ENCODE data around the gene FAM222A. TPM values are rescaled to one million over a fixed set of nuclear protein-coding genes. Genes with fewer than 3 reads are reported as not detected.

The FAM222A gene
- 1 to 10 TPM; 4.8 to 7.2 (median 6.1) TPM for total RNA-seq

DNA sequence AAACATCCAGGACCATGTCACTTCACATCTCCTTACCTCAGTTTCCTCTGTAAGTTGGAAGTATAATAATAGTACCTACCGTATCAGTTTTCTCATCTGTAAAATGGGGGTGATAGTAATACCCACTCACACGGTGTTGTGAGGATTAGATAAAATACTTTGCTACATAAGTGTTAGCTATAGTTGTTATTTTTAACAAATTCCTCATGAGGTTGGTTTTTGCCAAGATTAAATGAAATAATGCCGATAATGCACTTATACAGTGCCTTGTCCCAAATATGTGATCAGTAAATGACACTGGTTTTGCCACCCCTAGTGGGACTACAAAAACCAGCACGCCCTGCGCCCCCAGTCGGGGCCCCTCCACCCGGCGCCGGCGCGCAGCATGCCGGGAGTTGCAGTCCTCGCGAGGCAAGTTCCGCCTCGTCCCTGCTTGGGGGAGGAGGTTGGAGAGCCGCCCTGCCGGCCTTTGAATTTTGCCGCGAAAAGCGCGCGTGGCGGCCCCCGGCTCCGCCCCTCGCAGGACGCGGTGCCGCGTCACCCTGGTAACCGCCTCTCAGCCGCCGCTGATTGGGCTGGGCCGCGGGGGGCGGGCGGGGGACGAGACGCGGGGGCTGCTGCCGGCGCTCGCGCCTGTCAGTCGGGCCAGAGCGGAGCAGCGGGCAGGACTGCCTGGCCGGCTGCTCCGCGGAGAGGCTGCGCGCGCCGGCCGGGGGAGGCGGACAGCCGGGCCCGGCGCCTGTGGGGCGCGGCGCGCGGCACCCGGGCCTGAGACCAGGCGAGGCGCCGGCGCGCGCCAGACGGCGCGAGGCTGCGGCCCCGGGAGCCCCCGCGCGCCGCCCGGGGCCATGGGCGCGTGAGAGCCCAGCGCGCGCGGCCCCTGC, at the start of gene FAM222A:
FAM222A (plus strand) TSS at position 639 of the 884 bp plus-strand sequence. CDS start 30,322 bp downstream, outside the sequence.
- intact Hi-C loops (cut with DNase I; ENCODE audit: low total_unique reads): no loop called here
- DNase-seq (ENCODE audit: low spot score in 2 of 2): peak; percentile 94 to 99
- no peak for TF ChIP-seq POLR2A (IDR thresholded peaks at IDR 0.05)
- TF ChIP-seq, protein P1, sequence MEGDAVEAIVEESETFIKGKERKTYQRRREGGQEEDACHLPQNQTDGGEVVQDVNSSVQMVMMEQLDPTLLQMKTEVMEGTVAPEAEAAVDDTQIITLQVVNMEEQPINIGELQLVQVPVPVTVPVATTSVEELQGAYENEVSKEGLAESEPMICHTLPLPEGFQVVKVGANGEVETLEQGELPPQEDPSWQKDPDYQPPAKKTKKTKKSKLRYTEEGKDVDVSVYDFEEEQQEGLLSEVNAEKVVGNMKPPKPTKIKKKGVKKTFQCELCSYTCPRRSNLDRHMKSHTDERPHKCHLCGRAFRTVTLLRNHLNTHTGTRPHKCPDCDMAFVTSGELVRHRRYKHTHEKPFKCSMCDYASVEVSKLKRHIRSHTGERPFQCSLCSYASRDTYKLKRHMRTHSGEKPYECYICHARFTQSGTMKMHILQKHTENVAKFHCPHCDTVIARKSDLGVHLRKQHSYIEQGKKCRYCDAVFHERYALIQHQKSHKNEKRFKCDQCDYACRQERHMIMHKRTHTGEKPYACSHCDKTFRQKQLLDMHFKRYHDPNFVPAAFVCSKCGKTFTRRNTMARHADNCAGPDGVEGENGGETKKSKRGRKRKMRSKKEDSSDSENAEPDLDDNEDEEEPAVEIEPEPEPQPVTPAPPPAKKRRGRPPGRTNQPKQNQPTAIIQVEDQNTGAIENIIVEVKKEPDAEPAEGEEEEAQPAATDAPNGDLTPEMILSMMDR (IDR thresholded peaks at IDR 0.05): peak in 1 of 3 donors; percentile 14
- WGBS, 2 donors: 2 to 5% methylated on average over 14 to 64 of the region's 88 CpGs
- peak within 1 kb of the TSS; percentile 39 for H3K4me3 ChIP-seq (ENCODE audit: low read depth, poor library complexity, severe bottlenecking)

- no peak for DNase-seq (ENCODE audit: low spot score in 2 of 2)
- intact Hi-C loops (cut with DNase I; ENCODE audit: low total_unique reads): no loop called here
- no peak for TF ChIP-seq POLR2A (IDR thresholded peaks at IDR 0.05)
- WGBS, 2 donors: 86 to 90% methylated on average over 2 of the region's 2 CpGs
- no peak overlapping the region for H3K4me3 ChIP-seq (ENCODE audit: low read depth, poor library complexity, severe bottlenecking)
These were observed 49.2 kb upstream of the FAM222A start for GRCh38 chr12:109664402-109664801.

GRCh38 chr12:109666068-109666467, 47.6 kb upstream of the FAM222A start:
- WGBS, 2 donors: 78 to 89% methylated on average over 1 of the region's 1 CpG
- no peak overlapping the region for H3K4me3 ChIP-seq (ENCODE audit: low read depth, poor library complexity, severe bottlenecking)
- DNase-seq (ENCODE audit: low spot score in 2 of 2): no peak
- no peak for TF ChIP-seq POLR2A (IDR thresholded peaks at IDR 0.05)
- TF ChIP-seq, protein P1 (IDR thresholded peaks at IDR 0.05): no peak
- intact Hi-C loops (cut with DNase I; ENCODE audit: low total_unique reads): no loop called here

GRCh38 chr12:109670731-109671130, 42.9 kb upstream of the FAM222A start:
- intact Hi-C loops (cut with DNase I; ENCODE audit: low total_unique reads): no loop called here
- TF ChIP-seq, protein P1 (IDR thresholded peaks at IDR 0.05): no peak
- no peak for TF ChIP-seq POLR2A (IDR thresholded peaks at IDR 0.05)
- no peak for DNase-seq (ENCODE audit: low spot score in 2 of 2)
- H3K4me3 ChIP-seq (ENCODE audit: low read depth, poor library complexity, severe bottlenecking): no peak overlapping the region
- WGBS, 2 donors: 13 to 22% methylated on average over 10 of the region's 10 CpGs

DNA sequence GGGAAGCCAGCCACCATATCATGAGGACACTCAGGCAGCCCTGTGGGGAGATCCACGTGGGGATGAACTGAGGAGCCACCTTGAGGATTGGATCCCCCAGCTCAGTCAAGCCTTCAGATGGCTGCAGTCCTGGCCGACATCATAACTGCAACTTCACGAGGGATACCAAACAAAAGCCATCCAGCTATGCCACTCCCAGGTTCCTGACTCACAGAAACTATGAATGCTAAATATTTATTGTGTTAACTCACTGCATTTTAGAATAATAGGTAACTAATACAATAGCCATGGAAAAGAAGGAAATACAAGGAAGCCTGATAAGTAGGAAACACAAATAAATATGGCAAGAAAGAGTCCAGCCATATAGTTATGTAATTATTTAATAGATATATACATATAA, 42.1 kb upstream of the FAM222A start:
- DNase-seq (ENCODE audit: low spot score in 2 of 2): no peak
- TF ChIP-seq POLR2A (IDR thresholded peaks at IDR 0.05): no peak
- TF ChIP-seq, protein P1 (IDR thresholded peaks at IDR 0.05): no peak
- H3K4me3 ChIP-seq (ENCODE audit: low read depth, poor library complexity, severe bottlenecking): no peak overlapping the region
- intact Hi-C loops (cut with DNase I; ENCODE audit: low total_unique reads): no loop called here
- WGBS, 2 donors: 65 to 74% methylated on average over 3 of the region's 3 CpGs

DNA sequence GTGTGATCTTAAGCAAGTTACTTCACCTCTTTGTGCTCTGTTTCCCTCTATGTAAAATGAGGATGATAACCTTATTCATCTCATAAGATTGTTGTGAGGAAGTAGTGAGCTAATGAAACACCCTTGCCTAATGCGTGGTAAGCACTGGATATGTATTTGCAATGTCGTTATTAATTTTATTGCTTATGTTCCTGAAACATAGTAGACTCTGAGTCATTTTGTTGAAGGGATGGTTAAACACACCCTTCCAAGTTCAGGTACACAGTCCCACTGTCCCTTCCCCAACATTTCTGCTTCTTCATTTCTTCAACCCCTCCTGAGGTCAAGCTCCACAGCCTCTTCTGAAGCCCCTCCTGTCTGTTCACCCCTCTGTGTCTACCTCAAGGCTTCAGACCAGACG, 40.2 kb upstream of the FAM222A start:
- no peak for DNase-seq (ENCODE audit: low spot score in 2 of 2)
- no peak overlapping the region for H3K4me3 ChIP-seq (ENCODE audit: low read depth, poor library complexity, severe bottlenecking)
- intact Hi-C loops (cut with DNase I; ENCODE audit: low total_unique reads): no loop called here
- 83 to 90% methylated on average over 3 of the region's 3 CpGs for WGBS, 2 donors
- TF ChIP-seq, protein P1 (IDR thresholded peaks at IDR 0.05): no peak
- no peak for TF ChIP-seq POLR2A (IDR thresholded peaks at IDR 0.05)

Data from lower leg skin (tissue), 4 donors.